Measurements from ENCODE around the gene CA9.

CA9 gene

DNA sequence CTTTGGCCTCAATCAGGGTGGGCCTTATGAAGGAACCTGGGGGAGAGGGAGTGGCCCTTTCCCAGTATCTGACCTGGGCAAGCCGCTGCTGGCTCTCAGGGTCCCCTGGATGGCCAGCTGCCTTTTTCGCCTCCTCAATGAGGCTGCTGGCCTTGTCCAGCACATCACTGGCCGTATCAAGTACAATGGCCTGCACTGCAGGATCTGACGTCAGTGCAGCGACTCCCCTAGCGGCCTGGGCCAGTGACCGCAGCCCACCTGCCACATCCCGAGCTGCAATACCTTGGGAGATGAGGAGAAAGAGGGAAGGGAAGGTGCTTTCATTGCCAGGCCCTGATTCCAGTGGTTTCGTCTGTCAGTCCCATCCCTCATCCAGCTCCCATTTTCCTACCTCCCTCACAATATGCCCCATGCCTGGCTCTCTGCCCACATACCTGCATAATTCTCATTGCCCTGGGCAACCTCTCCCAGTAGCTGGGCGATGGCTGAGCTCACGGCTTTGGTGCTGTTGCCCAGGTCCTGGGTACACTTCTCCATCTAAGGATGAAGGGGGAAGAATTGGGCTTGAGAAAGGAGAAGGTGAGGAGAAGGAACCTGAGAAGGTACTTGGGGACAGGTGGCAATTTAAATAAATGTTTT, 39.2 kb downstream of the CA9 start:
- Histone ChIP-seq H3K36me3 (ENCODE audit: low read length) (peaks cover 19% of the 10 kb centered on the region; the same call in 1 of the 2 replicates), H3K9ac (ENCODE audit: low read length) (no peak overlapping the region), H3K4me3 (ENCODE audit: insufficient read depth, low read length, poor library complexity, severe bottlenecking) (no peak overlapping the region), H3K27me3 (ENCODE audit: low read length) (no peaks in the 10 kb centered on the region), H3K9me3 (ENCODE audit: insufficient read depth, low read length) (no peaks in the 10 kb centered on the region), H4K20me1 (ENCODE audit: low read depth, low read length) (no peaks in the 10 kb centered on the region), H3F3A (ENCODE audit: insufficient read depth) (no peaks in the 10 kb centered on the region), H3K4me2 (ENCODE audit: low read depth, low read length, poor library complexity, severe bottlenecking) (no peak overlapping the region), H2AFZ (ENCODE audit: low read depth, low read length, severe bottlenecking) (no peak overlapping the region), H3K9me2 (replicated peaks; ENCODE audit: insufficient read depth, low read length) (no peaks in the 10 kb centered on the region), H3K79me2 (ENCODE audit: insufficient read depth, low read length) (no peaks in the 10 kb centered on the region), H3K27ac (ENCODE audit: low read depth, low read length) (no peak overlapping the region)
- TF ChIP-seq EZH2phosphoT487 (conservative IDR thresholded peaks at IDR 0.05; ENCODE audit: low read length): no peak
- TF ChIP-seq, protein P1, sequence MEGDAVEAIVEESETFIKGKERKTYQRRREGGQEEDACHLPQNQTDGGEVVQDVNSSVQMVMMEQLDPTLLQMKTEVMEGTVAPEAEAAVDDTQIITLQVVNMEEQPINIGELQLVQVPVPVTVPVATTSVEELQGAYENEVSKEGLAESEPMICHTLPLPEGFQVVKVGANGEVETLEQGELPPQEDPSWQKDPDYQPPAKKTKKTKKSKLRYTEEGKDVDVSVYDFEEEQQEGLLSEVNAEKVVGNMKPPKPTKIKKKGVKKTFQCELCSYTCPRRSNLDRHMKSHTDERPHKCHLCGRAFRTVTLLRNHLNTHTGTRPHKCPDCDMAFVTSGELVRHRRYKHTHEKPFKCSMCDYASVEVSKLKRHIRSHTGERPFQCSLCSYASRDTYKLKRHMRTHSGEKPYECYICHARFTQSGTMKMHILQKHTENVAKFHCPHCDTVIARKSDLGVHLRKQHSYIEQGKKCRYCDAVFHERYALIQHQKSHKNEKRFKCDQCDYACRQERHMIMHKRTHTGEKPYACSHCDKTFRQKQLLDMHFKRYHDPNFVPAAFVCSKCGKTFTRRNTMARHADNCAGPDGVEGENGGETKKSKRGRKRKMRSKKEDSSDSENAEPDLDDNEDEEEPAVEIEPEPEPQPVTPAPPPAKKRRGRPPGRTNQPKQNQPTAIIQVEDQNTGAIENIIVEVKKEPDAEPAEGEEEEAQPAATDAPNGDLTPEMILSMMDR (IDR thresholded peaks at IDR 0.05; ENCODE audit: insufficient read depth, low read length, poor library complexity, severe bottlenecking): no peak

DNA sequence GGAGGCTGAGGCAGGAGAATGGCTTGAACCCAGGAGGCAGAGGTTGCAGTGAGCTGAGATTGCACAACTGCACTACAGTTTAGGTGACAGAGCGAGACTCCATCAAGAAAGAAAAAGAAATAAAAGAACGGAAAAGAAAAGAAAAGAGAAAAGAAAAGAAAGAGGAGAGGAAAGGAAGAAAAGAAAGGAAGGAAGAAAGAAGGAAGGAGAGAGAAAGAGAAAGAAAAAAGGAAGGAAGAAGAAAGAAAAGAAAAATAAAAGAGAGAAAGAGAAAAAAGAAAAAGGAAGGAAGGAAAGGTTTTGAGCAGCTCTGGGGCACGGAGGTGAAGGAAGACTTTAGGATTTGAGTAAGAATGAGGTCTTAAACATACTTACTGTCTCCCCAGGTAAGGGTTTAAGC, 39.9 kb downstream of the CA9 start:
- Histone ChIP-seq H3K27ac (ENCODE audit: low read depth, low read length) (no peak overlapping the region), H3K9ac (ENCODE audit: low read length) (no peak overlapping the region), H3K4me3 (ENCODE audit: insufficient read depth, low read length, poor library complexity, severe bottlenecking) (no peak overlapping the region), H4K20me1 (ENCODE audit: low read depth, low read length) (no peaks in the 10 kb centered on the region), H3K4me2 (ENCODE audit: low read depth, low read length, poor library complexity, severe bottlenecking) (no peak overlapping the region), H3K27me3 (ENCODE audit: low read length) (no peaks in the 10 kb centered on the region), H3K9me3 (ENCODE audit: insufficient read depth, low read length) (no peaks in the 10 kb centered on the region), H3K36me3 (ENCODE audit: low read length) (peaks cover 15% of the 10 kb centered on the region; the same call in 1 of the 2 replicates), H3K9me2 (replicated peaks; ENCODE audit: insufficient read depth, low read length) (no peaks in the 10 kb centered on the region), H3K79me2 (ENCODE audit: insufficient read depth, low read length) (no peaks in the 10 kb centered on the region), H2AFZ (ENCODE audit: low read depth, low read length, severe bottlenecking) (no peak overlapping the region), H3F3A (ENCODE audit: insufficient read depth) (no peaks in the 10 kb centered on the region)
- TF ChIP-seq, protein P1 (IDR thresholded peaks at IDR 0.05; ENCODE audit: insufficient read depth, low read length, poor library complexity, severe bottlenecking): no peak
- TF ChIP-seq EZH2phosphoT487 (conservative IDR thresholded peaks at IDR 0.05; ENCODE audit: low read length): no peak

- peaks cover 13% of the 10 kb centered on the region; the same call in 1 of the 2 replicates for H3K36me3 ChIP-seq (ENCODE audit: low read length)
These were observed 40.4 kb downstream of the CA9 start for GRCh38 chr9:35714123-35714522.

More at GRCh38 chr9:35714123-35714522, 40.4 kb downstream of the CA9 start:
- TF ChIP-seq EZH2phosphoT487 (conservative IDR thresholded peaks at IDR 0.05; ENCODE audit: low read length): no peak
- TF ChIP-seq, protein P1 (IDR thresholded peaks at IDR 0.05; ENCODE audit: insufficient read depth, low read length, poor library complexity, severe bottlenecking): no peak
- H3F3A ChIP-seq (ENCODE audit: insufficient read depth): no peaks in the 10 kb centered on the region
- H3K9ac ChIP-seq (ENCODE audit: low read length): no peak overlapping the region
- H3K9me3 ChIP-seq (ENCODE audit: insufficient read depth, low read length): no peaks in the 10 kb centered on the region
- H3K9me2 ChIP-seq (replicated peaks; ENCODE audit: insufficient read depth, low read length): no peaks in the 10 kb centered on the region
- H2AFZ ChIP-seq (ENCODE audit: low read depth, low read length, severe bottlenecking): no peak overlapping the region
- H4K20me1 ChIP-seq (ENCODE audit: low read depth, low read length): no peaks in the 10 kb centered on the region
- no peak overlapping the region for H3K27ac ChIP-seq (ENCODE audit: low read depth, low read length)
- no peak overlapping the region for H3K4me3 ChIP-seq (ENCODE audit: insufficient read depth, low read length, poor library complexity, severe bottlenecking)
- no peaks in the 10 kb centered on the region for H3K79me2 ChIP-seq (ENCODE audit: insufficient read depth, low read length)
- no peak overlapping the region for H3K4me2 ChIP-seq (ENCODE audit: low read depth, low read length, poor library complexity, severe bottlenecking)
- H3K27me3 ChIP-seq (ENCODE audit: low read length): no peaks in the 10 kb centered on the region

Data from SU-DHL-6 (cell line).